ENCODE measurements around the gene UBP1. TPM values are rescaled to one million over a fixed set of nuclear protein-coding genes. Genes with fewer than 3 reads are reported as not detected.

UBP1 gene
- total and polyA plus RNA-seq, 9 of the 15 experiments (the other 6 are each of a cell fraction or from before 2014, with no cell fraction given), result 13.6 to 143 (median 79.6) TPM

- TF ChIP-seq ATF3 (IDR thresholded peaks at IDR 0.05) (peak; percentile 18; the same call in 1 of the 2 replicates), ATF3 (CRISPR knock-in tag; conservative IDR thresholded peaks at IDR 0.05) (0 out of 2 replicates have a peak, but pooled peaks have one; percentile 58), SMARCE1 (IDR thresholded peaks at IDR 0.05) (0 out of 2 replicates have a peak, but pooled peaks have one; percentile 17), MBD2 (IDR thresholded peaks at IDR 0.05; ENCODE audit: borderline replicate concordance, low read depth) (peak; percentile 89), ZNF143 (CRISPR knock-in tag; IDR thresholded peaks at IDR 0.05) (peak; percentile 77), ZNF354B (CRISPR knock-in tag; IDR thresholded peaks at IDR 0.05) (0 out of 2 replicates have a peak, but pooled peaks have one; percentile 16), ZNF197 (CRISPR knock-in tag; IDR thresholded peaks at IDR 0.05; ENCODE audit: low read depth) (no peak), STAT5A (IDR thresholded peaks at IDR 0.05; ENCODE audit: borderline replicate concordance, low read length) (no peak), DIDO1 (tag; IDR thresholded peaks at IDR 0.05; ENCODE audit: low read depth) (peak; percentile 78; the same call in 1 of the 2 replicates), TOE1 (IDR thresholded peaks at IDR 0.05; ENCODE audit: borderline replicate concordance) (peak; percentile 65; the same call in 1 of the 2 replicates), TOE1 (CRISPR knock-in tag; IDR thresholded peaks at IDR 0.05; ENCODE audit: borderline replicate concordance, low read depth) (no peak), TAF7 (tag; IDR thresholded peaks at IDR 0.05) (peak; percentile 86)
- TF ChIP-seq, protein P1, sequence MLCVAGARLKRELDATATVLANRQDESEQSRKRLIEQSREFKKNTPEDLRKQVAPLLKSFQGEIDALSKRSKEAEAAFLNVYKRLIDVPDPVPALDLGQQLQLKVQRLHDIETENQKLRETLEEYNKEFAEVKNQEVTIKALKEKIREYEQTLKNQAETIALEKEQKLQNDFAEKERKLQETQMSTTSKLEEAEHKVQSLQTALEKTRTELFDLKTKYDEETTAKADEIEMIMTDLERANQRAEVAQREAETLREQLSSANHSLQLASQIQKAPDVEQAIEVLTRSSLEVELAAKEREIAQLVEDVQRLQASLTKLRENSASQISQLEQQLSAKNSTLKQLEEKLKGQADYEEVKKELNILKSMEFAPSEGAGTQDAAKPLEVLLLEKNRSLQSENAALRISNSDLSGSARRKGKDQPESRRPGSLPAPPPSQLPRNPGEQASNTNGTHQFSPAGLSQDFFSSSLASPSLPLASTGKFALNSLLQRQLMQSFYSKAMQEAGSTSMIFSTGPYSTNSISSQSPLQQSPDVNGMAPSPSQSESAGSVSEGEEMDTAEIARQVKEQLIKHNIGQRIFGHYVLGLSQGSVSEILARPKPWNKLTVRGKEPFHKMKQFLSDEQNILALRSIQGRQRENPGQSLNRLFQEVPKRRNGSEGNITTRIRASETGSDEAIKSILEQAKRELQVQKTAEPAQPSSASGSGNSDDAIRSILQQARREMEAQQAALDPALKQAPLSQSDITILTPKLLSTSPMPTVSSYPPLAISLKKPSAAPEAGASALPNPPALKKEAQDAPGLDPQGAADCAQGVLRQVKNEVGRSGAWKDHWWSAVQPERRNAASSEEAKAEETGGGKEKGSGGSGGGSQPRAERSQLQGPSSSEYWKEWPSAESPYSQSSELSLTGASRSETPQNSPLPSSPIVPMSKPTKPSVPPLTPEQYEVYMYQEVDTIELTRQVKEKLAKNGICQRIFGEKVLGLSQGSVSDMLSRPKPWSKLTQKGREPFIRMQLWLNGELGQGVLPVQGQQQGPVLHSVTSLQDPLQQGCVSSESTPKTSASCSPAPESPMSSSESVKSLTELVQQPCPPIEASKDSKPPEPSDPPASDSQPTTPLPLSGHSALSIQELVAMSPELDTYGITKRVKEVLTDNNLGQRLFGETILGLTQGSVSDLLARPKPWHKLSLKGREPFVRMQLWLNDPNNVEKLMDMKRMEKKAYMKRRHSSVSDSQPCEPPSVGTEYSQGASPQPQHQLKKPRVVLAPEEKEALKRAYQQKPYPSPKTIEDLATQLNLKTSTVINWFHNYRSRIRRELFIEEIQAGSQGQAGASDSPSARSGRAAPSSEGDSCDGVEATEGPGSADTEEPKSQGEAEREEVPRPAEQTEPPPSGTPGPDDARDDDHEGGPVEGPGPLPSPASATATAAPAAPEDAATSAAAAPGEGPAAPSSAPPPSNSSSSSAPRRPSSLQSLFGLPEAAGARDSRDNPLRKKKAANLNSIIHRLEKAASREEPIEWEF (CRISPR knock-in tag; IDR thresholded peaks at IDR 0.05), result no peak
- TF ChIP-seq, protein P2, sequence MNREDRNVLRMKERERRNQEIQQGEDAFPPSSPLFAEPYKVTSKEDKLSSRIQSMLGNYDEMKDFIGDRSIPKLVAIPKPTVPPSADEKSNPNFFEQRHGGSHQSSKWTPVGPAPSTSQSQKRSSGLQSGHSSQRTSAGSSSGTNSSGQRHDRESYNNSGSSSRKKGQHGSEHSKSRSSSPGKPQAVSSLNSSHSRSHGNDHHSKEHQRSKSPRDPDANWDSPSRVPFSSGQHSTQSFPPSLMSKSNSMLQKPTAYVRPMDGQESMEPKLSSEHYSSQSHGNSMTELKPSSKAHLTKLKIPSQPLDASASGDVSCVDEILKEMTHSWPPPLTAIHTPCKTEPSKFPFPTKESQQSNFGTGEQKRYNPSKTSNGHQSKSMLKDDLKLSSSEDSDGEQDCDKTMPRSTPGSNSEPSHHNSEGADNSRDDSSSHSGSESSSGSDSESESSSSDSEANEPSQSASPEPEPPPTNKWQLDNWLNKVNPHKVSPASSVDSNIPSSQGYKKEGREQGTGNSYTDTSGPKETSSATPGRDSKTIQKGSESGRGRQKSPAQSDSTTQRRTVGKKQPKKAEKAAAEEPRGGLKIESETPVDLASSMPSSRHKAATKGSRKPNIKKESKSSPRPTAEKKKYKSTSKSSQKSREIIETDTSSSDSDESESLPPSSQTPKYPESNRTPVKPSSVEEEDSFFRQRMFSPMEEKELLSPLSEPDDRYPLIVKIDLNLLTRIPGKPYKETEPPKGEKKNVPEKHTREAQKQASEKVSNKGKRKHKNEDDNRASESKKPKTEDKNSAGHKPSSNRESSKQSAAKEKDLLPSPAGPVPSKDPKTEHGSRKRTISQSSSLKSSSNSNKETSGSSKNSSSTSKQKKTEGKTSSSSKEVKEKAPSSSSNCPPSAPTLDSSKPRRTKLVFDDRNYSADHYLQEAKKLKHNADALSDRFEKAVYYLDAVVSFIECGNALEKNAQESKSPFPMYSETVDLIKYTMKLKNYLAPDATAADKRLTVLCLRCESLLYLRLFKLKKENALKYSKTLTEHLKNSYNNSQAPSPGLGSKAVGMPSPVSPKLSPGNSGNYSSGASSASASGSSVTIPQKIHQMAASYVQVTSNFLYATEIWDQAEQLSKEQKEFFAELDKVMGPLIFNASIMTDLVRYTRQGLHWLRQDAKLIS (CRISPR knock-in tag; IDR thresholded peaks at IDR 0.05), result no peak
- TF ChIP-seq, protein P3, sequence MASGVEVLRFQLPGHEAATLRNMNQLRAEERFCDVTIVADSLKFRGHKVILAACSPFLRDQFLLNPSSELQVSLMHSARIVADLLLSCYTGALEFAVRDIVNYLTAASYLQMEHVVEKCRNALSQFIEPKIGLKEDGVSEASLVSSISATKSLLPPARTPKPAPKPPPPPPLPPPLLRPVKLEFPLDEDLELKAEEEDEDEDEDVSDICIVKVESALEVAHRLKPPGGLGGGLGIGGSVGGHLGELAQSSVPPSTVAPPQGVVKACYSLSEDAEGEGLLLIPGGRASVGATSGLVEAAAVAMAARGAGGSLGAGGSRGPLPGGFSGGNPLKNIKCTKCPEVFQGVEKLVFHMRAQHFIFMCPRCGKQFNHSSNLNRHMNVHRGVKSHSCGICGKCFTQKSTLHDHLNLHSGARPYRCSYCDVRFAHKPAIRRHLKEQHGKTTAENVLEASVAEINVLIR (CRISPR knock-in tag; IDR thresholded peaks at IDR 0.05), result no peak; the same call in 1 of the 2 replicates
Measured at GRCh38 chr3:33440328-33441224, at the start of gene UBP1 (continued).
